HG03159 (cell line): ENCODE data around the gene CTF1.
"Not testable (repeated sequence)": the region's sequence is repeated elsewhere in the genome, so short reads cannot be mapped to it uniquely, and the experiment has no call there.

Experiments
- ATAC-seq: cut with Tn5 transposase; IDR thresholded peaks from one replicate; pipeline ENCODE4 v1.9.1; 2021; ENCODE audit warnings: mild to moderate bottlenecking, moderate library complexity; ENCODE audit not compliant: unreplicated experiment

CTF1 gene

DNA sequence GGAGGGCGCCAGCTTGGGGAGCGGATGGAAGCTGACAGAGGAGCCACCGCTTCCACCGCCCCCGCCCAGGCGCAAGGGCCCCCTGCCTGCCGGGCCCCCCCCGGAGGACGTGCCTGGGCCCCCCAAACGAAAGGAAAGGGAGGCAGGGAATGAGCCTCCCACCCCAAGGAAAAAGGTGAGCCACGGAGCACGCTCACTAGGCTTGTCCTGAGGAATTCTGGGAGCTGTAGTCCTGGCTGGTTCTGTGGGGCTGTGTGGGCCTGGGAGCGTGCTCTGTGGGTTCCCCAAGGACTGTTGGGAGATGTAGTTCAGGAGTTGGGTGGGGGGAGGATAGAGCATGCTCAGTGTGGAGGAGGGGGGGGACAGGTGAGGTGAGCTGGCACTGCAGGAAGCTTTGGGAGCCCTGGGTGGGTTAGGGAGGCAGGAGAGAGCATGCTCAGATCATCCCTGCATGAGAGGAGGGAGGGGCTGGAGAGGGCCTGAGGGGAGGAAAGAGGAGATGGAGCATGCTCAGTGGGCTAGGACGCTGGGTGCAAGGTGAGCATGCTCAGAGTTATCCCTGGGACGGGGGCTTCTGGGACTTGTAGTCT, 31.5 kb downstream of the CTF1 start:
- no peak for ATAC-seq

- no peak for ATAC-seq
Measured at GRCh38 chr16:30928390-30928789, 32.0 kb downstream of the CTF1 start.

DNA sequence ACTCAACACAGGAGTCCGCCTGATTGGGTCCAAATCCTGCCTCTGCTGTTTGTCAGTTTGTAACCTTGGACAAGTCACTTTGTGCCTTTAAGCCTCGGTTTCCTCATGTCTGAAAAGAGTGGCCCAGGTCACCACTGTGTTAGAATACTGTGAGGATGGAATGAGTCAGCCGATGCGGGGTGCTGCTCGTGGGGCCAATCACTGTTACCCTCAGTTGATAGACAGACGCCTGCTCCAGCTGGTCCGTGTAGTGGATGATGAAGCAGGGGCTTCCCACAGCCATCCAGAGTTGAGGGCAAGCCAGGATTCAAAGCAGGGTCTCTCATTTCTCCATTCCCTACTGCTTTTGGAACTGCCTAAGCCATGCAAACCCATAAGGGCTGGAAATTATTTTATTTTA, 32.8 kb downstream of the CTF1 start:
- no peak for ATAC-seq

- ATAC-seq = no peak
Measured at GRCh38 chr16:30930160-30930571, 33.8 kb downstream of the CTF1 start.

GRCh38 chr16:30931068-30931650, 34.7 kb downstream of the CTF1 start:
- ATAC-seq = no peak

DNA sequence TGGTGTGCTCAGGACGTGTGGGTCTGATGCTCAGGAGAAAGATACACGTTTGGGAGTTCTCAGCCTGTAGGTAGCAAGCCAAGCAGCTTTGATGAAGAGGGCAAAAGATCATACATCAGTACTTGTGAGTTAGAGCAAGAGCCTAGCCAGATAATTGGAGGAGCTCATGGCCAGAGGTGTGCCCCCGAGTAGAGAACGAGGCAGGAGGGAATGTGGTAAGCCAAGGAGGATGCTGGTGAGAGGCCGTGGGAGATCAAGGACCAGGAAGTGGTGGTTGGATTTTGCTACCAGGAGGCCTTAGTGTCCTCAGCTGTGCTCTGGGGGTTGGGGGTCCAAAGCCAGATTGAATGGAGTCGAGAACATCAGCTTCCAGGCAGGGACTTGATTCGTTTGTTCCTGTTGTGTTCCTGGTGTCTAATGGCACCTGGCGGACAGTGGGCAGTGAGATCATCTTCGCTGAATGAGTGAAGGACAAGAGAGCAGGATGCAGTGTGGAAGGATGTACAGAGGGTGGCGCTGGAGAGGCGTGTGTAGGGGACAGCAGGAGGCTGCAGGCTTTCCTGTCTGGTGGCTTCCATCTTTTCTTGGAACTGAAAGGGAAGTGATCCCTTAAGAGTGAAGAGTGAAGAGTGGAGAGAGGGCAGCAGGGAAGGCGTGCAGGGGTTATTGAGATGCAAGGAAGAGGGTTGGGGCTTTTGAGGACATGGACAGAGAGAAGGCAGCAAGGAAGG, 38.6 kb downstream of the CTF1 start:
- no peak for ATAC-seq

DNA sequence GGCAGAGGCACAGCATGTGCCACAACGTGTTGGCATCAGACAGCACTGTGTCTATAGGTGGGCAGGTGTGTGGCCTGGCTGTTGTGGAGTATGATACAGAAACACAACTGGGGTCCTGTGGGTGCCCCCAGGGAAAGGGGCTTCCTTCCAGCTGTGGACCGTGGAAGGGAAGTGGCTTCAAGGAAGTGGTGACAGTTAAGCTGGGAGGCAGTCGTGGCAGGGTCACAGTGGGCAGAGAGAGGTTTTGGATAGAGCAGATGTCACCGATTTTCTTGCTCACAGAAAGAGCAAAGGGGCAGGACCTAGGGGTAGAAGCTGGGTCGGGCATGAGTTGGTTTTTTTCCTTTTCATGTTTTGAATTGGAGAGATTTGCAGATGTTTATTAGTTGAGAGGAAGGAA, 41.3 kb downstream of the CTF1 start:
- ATAC-seq = no peak

DNA sequence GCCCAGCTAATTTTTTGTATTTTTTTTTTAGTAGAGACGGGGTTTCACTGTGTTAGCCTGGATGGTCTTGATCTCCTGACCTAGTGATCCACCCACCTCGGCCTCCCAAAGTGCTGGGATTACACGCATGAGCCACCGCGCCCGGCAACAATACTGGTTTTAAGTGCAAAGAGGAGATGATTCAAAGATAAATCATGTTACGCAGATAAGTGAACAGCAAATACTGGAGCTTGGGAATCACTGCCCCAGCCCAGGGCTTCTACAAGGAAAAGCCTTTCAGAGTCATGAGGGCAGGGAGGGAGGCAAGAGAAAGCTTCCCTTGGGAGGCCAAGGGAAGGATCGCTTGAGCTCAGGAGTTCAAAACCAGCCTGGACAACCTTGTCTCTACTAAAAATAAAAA, 43.2 kb downstream of the CTF1 start:
- ATAC-seq = not testable (repeated sequence)

- ATAC-seq = peak; percentile 77
Measured at GRCh38 chr16:30941600-30942425, 45.4 kb downstream of the CTF1 start.

- ATAC-seq = no peak
Measured at GRCh38 chr16:30942426-30942806, 46.0 kb downstream of the CTF1 start.

DNA sequence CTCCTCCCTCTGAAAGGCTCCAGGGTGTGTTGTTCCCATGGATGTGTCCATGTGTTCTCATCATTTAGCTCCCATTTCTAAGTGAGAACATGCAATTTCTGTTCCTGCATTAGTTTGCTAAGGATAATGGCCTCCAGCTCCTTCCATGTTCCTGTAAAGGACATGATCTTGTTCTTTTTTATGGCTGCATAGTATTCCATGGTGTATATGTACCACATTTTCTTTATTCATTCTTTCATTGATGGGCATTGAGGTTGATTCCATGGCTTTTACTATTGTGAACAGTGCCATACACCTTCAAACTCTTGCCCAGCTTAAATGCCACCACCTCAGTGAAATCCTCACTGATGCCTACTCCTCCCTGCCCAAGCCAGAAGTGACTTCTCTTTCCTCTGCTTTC, 47.9 kb downstream of the CTF1 start:
- no peak for ATAC-seq

DNA sequence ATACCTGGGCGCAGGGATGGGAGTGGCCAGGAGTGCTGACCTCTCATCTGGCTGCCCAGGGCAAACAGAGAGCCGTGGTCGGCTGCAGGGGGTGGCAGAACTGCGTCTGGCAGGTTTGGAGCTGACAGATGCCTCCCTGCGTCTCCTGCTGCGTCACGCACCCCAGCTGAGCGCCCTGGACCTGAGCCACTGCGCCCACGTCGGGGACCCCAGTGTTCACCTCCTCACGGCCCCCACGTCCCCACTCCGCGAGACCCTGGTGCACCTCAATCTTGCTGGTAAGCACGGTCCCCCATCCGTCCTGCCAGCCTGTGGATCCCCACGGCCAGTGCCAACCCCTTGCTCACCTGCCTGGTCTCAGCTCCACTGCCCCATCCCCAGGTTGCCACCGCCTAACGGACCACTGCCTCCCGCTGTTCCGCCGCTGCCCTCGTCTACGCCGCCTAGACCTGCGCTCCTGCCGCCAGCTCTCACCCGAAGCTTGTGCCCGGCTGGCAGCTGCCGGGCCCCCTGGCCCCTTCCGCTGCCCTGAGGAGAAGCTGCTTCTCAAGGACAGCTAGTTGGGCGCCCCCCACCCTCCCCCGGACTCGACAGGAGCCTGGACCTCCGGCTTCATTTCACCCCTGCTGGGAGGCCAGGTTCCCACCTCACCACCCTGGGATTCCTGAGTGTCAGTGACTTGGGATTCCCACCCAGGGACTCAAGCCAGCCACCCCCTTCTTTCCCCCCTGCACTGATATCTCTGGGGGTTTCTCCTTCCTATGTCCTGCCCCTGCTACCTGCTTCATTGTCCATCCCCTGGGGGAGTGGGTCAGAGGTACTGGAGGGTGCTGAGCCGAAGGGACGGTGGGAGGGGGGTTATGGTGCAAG, 50.5 kb downstream of the CTF1 start:
- ATAC-seq = no peak

DNA sequence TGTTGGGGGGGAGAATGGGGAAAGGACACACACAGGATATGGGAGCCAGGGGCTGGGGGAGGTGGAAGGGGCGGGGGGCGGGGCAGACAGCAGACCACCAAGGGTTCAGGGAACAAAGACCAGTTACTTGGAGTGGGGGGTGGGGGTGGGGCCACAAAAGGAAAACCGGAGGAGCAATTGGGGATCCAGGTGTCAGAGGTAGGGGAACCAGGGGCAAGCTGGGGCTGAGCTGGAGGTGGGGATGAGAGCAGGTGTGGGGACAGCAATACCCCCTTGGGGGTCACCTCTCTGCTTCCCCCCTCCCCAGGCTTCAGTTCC, 51.1 kb downstream of the CTF1 start:
- ATAC-seq = no peak

GRCh38 chr16:30947859-30948666, 51.6 kb downstream of the CTF1 start:
- ATAC-seq = no peak

DNA sequence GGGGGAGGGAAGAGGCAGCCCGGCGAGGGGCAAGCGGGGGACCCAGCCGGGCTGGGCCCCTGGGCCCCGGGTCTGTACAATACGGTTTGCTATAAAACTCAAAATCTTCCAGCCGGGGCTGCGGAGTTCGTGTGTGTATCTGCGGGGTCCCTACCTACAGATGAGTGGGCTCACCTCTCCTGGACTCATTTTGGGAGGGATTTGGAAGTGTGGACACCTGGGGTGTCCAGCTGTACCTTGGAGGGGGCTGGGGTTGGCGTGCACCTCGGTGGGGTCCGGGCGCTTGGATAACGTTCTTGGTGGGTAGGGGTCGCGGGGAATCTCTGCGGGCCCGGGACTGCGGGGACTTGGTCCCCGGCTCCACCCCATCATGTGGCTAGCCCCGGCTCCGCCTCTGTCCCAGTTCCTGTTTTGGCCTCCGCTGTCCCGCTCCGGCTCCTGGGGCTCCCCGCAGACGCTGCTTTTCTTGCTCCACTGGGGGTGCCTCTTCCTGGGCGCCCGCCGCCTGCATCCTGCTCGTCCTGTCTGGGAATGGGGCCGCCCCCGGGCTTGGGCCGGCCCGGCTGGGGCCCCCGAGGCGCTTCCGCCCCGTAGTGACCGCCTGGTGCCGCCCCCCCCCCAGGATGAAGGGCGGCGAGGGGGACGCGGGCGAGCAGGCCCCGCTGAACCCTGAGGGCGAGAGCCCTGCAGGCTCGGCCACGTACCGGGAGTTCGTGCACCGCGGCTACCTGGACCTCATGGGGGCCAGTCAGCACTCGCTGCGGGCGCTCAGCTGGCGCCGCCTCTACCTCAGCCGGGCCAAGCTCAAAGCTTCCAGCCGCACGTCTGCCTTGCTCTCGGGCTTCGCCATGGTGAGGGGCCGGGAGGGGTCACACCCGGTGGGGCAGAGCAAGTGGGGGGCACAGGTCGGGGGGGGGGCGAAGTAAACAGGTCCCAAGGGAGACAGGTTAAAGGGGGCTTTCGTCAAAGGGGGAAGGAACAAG, 52.5 kb downstream of the CTF1 start, which contains the start of gene ORAI3:
Gene ORAI3, plus strand, starts transcription at position 402 of the 983 bp plus-strand sequence. Its CDS starts 222 bp downstream, at position 624.
- ATAC-seq = peak; percentile 69

DNA sequence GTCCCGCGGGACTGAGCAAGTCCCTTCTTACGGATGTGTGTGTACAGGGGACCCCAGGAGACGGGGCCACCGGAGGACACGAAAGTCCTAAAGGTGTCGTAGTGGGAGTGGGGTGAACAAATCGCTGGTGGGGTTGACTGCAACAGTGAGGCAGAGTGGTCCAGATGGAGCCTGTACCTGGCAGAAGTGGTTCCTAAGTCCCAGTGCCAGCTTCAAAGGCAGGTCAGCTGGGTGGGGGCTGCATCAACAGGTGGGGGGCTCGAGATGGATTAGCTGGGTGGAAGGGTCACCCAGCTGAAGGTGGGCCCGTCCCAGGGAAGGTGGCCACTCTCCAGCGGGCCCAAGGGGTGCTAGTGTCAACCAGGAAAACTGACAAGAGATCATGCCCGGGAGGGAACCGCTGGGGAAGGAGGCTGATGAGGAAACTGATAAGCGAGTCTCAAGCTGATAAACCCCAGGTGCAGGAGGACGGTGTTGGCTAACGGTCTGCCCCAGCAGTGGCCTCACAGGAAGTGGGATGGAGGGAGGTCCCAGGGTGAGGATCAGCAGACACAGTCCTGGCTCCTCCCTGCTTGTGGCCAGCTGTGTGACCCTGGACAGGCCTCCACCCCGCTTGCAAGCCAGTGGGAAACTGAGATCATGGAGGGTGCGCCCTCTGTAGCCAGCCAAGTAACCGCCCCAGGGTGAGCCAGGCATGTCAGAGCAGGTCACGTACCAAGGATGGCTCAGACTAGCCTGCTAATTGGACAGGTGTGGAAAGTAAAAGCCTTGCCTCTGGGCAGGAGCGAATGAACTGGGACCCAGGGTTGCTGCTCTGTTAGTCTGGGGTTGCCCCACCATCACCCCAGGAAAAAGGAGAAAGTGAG, 53.5 kb downstream of the CTF1 start:
- peak; percentile 39 for ATAC-seq

DNA sequence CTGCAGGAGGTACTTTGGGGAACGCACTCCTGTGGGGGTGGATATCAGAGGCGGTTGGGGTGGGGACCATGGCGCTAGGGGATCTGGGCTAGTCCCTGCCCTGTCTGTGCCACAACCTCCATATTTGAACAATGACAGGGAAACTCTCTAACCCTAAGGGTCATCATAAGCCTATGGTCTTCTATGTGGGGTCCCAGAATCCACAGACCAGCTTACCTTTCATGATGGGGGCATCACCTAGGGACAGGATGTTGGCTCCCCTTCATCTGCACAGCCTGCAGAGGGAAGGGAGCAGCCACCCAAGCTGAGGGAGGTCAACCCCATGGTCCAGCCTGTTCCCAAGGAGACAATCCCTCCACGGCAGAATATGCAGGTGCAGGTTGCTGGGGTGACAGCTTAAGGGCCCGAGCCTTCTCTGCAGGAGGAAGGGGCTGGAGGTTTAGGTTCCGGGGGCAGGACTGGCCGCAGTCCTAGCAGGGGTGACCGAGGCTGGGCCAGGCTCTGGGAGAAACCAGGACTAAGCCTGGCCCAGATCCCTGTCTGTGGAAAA, 54.2 kb downstream of the CTF1 start:
- ATAC-seq = no peak
